Bronchus fibroblast of lung (primary cell): ENCODE results near the gene WNK1. TPM values are rescaled to one million over a fixed set of nuclear protein-coding genes. Genes with fewer than 3 reads are reported as not detected.

Source experiments
- total RNA-seq: library from RNA; depleted of rRNA; stranded (reverse); fragments of >200 nt; gene quantifications from 2 replicates; pipeline ENCODE4 v1.2.3, GENCODE V29; 2015

WNK1 gene
- total RNA-seq = 30.3 and 30.9 TPM in 2 replicates

DNA sequence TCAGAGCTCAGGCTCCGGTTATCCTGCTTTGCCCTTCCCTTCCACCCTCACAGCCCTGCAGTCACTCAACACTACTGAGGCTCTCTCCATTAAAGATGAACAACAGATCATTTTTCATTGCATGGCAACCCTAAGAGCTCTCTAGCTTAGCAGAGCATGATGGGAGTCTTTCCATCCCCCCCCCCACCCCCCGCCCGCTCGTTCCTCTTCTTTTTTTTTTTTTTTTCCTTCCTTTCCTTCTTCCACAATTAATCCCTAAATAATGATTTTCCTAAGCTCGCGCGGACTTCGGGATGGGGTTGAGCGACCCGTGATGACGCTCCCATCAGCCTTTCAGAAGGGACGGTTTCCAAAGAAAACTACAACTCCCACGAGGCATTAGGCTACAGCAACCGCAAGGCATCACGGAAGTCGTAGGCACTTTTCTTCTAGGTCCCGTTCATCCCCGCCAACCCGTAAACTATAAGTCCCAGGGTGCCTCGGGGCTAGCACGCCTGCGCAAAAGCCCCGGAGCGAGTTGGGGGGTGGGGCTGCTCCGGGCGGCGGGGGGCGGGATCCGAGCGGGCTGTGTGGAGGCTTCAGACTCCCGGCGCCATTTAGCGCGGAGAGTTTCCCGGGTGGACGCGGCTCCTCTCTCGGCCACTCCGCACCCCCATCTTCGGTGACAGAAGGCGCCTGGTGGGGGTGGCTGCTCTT lies at the start of gene WNK1:
WNK1 (plus strand) TSS at position 581 of the 696 bp plus-strand sequence. CDS start 987 bp downstream, outside the sequence.

DNA sequence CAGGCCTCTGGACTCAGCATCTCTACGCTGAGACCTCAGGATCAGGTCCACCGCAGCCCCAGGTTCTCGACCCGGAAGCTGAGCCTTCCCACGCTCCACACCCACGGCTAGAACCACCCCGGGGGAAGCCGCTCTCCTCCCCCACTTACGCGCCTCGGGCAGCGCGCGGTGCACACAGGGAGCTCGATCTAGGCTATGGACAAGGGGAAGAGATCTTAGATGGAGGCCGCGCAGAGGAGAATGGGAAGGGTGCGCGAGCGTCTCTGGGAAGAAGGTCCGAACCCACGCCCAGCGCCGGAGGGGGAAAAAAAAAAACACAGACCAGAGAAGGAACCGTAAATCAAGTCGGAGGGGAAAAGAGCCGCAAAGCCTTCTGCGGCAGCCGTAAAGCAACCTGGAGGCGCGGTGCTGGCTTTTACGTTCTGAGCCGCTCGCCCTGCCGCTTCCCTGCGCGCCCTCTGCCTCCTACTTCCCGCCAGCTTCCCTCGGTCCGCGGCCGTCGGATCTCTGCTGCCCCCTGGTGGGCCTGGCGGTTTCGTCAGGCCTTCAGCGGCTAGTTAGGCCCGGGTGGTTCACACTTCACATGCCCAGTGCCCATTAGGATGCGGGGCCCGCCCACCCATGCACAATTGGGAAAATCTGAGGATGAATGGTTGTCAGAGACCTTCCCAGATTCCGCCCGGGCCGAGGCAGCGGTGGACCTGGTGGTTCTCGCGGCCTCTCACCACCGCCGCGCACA lies 197.2 kb downstream of the WNK1 start, which contains the start of gene RAD52:
RAD52 (minus strand) TSS at position 242 of the 739 bp plus-strand sequence. CDS start 16,636 bp downstream, outside the sequence.

Other genes with a start within 250 kb of the WNK1 start
- 0.17 TPM in 1 of 2 replicates, not detected in the other for gene NINJ2, start 89.1 kb upstream of the WNK1 start, total RNA-seq
- 8.9 and 11.7 TPM in 2 replicates for gene RAD52, start 197.1 kb downstream of the WNK1 start, total RNA-seq
- 7.1 and 7.7 TPM in 2 replicates for gene ERC1, start 238.6 kb downstream of the WNK1 start, total RNA-seq